CD4-positive, alpha-beta T cell treated with Interferon gamma for 1 hour (primary cell): ENCODE results near the gene TBCD.

Experiments used
- DNase-seq: peaks from one replicate; pipeline ENCODE4 v3.0.0-alpha.2; 2020

Gene TBCD

DNA sequence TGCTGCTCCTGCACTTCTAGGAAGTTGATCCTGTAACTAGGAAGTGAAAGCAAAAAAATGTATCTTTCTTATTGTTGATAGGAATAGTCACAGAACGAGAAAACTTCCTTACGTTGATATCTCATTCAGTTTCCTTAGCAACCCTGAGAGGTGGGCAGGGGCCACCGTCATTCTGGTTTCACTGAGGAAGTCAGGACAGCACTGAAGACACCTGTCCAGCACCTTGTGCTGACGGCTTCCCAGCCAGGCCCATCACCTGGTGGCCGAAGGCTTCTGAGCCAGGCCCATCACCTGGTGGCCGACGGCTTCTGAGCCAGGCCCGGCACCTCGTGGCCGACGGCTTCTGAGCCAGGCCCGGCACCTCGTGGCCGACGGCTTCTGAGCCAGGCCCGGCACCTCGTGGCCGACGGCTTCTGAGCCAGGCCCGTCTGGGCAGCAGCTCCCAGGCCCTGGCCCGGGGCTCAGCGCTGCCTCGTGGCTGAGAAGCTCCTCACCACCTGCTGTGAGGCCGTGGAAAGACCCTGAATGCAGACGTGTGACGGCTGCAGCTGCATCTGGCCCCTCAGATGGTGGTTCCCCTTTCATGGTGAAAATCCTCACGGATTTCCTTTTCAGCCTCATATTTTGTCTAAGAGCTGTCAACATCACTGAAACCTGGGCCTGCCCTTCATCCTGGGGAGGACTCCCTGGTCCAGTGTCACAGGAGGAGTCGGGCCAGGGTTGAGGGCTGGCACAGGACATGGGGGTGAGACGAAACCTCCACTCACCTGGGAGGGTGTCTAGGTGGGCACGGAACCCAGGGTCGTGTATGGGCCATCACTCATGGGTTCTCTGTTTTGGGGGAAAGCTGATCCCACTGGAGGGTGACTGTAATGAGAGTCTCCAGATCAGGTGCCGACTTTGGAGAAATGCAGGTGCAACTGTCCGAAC lies 121.0 kb downstream of the TBCD start:
- DNase-seq, result peak; percentile 47

- no peak for DNase-seq
Observed at GRCh38 chr17:82873521-82873920, 121.7 kb downstream of the TBCD start.

DNA sequence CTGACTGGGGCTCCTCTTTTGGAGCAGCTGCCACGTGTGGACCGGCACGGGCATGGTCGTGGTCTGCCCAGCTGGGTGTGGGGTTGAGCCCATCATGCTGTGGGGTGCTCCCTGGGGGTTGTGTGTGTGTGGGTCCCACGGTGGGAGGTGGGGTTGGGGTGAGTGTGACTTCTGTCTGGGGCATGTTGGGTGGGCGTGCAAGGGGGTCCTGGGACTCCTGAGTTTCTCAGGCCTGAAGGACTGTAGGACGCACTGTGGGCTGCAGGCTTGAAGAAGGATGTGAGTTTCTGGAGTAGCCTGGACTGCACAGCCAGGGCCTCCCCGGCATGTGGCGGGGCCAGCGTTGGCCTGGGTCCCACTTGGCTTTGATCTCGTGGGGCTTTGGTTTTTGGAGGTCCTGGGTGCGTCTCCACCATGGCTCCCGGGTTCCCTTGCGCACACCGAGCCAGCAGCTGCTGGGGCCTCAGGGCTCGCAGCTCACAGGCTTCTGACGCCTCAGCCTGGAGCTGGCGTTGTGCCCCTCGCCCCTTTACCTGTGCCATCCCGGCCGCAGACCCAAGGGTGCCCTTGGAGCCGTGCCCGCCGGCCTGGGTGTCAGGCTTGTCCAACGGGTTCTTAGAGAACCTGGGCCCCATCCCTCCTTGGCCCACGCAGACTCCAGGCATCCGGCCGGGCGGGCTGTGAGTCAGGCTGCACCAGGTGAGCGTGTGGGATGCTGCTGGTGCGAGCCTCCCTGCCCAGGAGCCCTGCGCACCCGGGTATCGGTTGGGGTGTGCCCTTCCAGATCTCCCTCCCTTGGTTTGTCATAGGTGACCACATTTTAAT lies 122.4 kb downstream of the TBCD start:
- DNase-seq, result no peak

DNA sequence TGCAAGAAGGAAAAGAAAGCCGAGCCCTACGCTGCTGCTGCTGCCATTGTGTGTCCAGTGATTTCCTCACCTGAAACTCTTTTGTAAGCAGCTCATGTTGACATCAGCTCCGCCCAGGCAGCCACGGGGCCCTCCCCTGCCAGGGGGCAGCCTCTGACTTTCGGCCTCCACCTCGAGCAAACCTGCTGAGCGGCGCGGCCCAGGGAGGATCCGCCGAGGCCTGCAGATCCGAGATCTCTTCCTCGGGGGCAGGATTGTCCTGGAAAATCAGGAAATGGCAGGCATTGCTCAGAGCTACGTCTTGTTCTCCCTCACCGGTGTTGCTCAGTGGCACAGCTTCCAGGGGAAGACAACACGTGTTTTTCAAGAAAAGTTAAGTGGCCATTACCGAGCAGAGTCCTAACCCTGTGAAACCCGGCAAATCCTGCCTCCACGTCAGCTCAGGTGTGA lies 123.6 kb downstream of the TBCD start:
- no peak for DNase-seq

- DNase-seq, result no peak
Observed at GRCh38 chr17:82876149-82876548, 124.3 kb downstream of the TBCD start.

DNA sequence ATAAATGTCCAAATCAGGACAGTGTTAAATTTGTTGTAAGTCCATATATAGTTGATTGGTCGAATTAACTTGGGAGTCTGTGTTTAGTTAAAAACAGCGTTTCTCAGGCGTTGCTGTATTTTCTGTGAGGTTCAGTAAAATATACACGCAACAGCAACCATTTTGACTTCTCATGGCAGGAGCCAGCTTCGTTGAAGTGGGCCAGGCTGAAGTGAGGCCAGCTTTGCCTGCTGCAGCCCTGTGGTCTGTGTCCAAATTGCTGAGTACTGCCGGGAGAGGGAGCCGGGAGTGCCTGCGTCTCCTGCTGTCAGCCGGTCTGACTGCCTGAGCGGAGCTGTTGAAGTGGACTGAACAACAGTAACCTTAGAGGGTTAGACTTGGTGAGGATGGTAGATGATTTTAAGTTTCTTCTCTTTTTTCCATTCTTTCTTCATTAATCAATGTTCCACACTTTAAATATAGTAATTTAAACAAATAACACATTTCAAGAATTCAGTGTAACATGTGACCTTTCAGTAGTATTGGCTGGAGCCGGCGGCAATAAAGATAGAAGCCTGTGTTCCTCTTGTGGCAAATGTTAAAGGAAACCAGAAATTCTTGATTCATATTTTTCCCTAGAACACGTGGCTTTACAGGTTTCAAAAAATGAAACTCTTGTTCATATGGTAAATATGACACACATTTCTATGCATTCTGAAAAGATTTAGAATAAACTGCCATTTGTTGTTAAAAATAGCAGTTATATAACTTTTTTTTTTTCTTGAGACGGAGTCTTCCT lies 124.9 kb downstream of the TBCD start:
- no peak for DNase-seq

DNA sequence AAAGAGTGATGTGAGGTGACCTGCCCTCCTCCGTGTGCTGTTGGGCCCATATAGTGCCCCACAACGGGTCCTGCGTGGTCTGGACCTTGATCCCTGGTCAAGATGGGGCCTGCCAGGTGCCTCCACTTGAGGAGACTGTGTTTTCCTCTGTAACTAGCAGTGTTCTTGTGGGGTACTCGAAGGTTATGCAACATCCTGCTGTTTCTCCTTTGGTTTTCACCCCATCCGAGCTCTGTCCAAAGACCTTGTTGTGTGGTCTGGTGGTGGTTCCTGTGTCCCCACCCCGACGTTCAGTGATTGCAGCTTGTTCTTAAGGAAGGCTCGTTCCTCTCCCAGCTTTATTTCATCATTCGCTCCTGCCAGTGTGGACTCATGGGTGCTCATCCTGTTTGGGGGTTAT lies 126.7 kb downstream of the TBCD start:
- no peak for DNase-seq

GRCh38 chr17:82879241-82879640 lies 127.4 kb downstream of the TBCD start:
- no peak for DNase-seq

DNA sequence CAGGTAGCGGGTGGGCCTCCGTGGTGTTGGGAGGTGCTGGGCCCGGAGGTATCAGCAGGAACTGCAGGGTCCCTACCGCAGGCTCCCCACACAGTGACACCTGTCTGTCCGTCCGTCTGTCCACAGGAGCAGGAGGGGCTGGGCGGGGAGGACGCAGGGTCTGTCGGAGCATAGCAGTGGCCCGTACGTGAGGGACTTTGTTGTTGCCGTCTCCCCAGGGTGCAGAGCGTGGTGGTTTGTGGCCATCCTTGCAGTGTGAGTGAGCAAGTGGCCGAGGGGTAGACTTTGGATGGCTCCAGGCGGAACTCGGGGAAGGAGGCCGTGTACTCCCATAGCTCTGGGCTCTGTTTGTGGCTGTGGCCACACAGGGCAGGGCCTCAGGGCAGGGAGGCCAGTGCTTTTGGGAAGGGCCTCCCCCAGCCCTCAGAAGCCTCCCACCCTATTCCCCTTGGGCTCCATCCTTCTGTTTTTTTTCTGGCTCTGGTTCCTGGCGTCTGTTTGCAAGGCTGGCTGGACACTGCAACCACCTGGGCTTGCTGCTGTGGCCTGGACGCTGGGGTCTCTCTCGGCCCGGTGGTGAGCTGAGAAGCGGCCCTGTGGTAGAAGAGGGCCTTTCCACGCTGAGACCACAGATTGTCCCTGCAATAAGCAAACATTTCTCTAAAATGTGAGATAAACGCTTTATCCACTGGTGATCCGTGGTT lies 128.9 kb downstream of the TBCD start:
- no peak for DNase-seq

DNA sequence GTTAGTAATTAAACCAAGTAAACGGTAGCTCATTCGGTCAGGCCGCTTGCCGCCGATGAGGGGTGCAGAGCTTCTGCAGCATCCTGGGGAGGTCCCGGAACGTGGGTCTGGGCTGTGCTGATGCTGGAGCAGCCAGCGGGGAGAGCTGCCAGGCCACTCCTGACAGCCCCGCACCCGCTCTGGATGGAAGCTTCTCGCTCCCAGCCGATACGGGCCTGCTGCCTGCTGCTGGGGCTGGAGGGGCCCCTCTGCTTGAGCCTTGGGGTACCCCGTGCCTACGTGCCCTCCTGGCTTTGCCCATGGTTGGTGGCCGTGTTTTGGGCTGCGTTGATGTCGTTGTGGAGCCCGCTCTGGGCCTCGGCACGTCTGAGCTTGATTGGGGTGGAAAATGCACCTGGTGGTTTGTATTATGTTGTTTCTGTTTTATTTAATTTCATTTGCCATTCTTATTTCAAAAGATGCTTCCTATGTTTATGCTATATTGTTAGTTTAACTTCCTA lies 129.5 kb downstream of the TBCD start:
- no peak for DNase-seq

DNA sequence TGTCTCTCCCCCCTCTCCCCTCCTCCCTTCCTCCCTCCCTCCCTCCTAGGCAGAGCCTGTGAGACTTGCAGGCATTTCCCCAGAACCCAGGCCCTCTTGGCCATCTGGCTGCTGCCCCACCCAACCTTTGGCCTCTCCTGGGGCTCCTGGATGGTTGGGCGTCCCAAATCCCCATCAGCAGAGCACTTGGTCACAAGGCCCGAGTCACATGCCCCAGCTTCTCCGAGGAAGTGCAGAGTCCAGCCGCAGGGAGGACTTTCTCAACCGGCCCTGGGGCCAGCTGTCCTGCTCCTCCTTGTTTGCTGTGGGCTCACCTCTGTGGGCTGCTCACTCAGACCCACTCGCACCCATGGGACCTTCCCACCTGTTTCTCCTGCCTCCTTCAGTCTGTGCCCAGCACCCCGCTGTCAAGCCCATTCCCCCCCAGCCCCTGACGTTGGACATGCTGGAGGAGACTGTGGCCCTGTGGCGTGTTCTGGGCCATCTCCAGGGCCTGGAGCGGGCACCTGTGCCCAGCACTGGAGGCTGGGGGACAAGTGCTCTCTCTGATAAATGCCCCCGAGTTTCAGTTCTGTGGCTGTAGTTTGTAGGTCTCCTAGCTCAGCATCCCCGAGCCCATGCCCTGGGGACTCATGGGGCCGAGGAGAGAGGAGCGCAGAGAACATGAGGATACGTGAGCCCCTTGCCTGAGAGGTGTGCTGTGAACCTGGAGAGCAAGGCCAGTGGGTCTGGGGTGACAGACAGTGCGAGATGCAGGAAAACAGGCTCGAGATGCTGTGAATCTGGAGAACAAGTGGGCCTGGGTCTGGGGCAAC lies 130.2 kb downstream of the TBCD start:
- DNase-seq, result peak; percentile 31

DNA sequence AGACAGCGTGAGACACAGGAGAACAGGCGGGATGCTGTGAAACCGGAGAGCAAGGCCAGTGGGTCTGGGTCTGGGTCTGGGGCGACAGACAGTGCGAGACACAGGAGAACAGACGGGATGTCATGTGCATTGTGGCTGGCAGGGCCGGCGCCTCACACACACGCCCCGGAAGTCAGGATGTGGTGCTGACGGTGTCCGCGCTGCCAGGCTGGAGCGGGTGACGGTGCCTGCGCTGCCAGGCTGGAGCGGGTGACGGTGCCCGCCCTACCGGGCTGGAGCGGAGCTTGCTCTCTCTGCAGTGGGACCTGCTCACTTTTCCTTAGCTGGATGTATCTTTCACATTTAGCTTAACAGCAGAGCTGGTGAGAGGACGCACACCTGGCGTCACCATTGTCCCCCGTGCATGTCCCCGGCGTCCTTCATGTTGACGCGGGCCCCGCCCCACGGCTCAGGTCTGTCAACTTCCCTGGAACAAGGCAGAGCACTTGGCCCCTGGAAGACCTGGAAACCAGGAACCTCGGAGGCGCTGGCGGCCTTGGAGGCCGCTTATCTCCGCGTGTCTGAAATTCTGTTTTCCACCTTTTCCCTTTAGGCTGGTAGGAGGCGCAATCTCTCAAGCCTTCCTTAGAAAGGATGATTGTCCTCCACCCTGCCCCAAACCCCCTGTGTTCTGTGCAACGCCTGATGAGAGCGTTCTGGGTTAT lies 131.0 kb downstream of the TBCD start:
- DNase-seq, result peak; percentile 87

DNA sequence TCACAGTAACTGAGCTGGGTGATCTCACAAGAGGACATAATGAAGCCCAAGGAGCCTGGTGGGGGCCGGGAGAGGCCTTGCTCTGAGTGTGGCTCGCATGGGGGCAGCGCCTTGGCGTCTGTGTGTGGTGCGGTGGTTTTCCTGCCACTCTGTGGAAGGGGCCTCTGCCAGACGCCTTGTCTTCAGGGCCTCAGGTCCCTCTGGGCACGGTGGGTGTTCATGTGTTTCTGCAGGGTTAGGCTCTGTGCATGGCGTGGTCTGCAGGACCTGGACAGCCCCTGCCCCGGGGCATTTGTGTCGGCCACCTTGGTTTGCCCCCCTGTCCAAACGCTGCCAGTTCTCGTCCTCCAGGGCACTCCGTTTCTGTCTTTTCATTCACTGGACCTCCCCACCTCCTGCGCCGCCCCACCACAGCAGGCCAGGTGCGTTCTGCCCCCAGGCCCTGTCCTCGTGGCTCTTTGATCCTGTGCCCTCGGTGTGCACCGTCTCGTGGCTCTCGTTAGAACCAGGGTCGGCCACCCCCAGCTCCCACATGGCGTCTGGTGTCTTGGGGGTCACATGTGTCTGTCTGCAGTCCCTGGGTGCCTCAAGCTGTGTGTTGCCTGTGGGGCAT lies 131.7 kb downstream of the TBCD start:
- DNase-seq, result no peak

- no peak for DNase-seq
Observed at GRCh38 chr17:82884341-82884969, 132.6 kb downstream of the TBCD start.

GRCh38 chr17:82884970-82885353 lies 133.1 kb downstream of the TBCD start:
- peak; percentile 44 for DNase-seq

DNA sequence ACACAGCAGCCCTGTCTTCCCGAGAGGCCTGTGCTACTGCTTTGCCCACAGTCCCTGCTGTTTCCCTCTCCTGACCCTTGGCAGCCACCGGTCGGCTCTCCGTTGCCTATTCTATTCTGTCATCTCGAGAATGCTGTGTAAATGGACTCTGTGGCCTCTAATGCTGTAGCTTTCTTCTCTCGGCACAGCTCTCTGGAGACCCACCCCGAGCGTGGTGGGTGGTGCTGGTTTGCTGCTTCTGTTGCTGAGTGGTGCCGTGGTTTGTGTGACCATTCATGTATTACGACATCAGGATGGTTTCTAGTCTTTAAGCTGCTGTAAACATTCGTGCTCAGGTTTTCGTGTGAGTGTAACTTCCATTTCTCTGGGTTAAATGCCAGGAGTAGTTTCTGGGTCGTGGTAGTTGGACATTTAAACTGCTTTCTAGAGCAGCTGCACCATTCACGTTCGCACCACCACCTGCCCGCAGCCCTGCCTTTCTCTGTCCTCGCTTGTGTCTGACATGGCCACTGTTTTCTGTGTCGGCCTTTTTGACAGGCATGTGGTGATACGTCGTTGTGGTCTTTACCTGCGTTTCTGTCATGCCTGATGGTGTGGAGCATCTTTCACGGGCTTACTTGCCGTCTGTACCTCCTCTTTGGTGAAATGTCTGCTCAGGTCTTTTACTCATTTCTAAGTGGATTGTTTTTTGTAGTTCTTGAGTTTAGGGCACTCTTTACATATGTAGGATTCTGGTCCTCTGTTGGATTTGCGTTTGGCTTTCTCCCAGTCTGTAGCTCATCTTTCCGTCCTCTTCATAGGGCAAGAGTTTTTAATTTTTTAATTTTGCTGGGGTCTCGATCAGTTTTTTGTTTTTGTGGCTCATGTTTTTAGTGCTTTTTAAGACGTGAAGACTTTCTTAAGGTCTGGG lies 135.6 kb downstream of the TBCD start:
- no peak for DNase-seq

- no peak for DNase-seq
Observed at GRCh38 chr17:82888583-82889495, 137.0 kb downstream of the TBCD start.
